ENCODE measurements around the gene NOP56.

NOP56 gene

GRCh38 chr20:2651772-2652723 is at the start of gene NOP56:
NOP56 (plus strand) TSS chr20:2652632; CDS start chr20:2652661, 29 bp downstream.
- peak; percentile 96 for DNase-seq

GRCh38 chr20:2602746-2603145 is 49.7 kb upstream of the NOP56 start:
- DNase-seq: no peak

- no peak for DNase-seq
Measured at GRCh38 chr20:2603816-2604505, 48.5 kb upstream of the NOP56 start.

GRCh38 chr20:2604506-2604835 is 48.0 kb upstream of the NOP56 start:
- DNase-seq: no peak

- DNase-seq: no peak
Measured at GRCh38 chr20:2606507-2607006, 45.9 kb upstream of the NOP56 start.

GRCh38 chr20:2610326-2610725 is 42.1 kb upstream of the NOP56 start:
- no peak for DNase-seq

- DNase-seq: no peak
Measured at GRCh38 chr20:2610941-2611720, 41.3 kb upstream of the NOP56 start.

- no peak for DNase-seq
Measured at GRCh38 chr20:2612073-2612472, 40.4 kb upstream of the NOP56 start.

GRCh38 chr20:2616634-2617033 is 35.8 kb upstream of the NOP56 start:
- no peak for DNase-seq

GRCh38 chr20:2617099-2617714 is 35.2 kb upstream of the NOP56 start:
- no peak for DNase-seq

- DNase-seq: no peak
Measured at GRCh38 chr20:2618815-2619214, 33.6 kb upstream of the NOP56 start.

GRCh38 chr20:2619337-2619736 is 33.1 kb upstream of the NOP56 start:
- DNase-seq: no peak

GRCh38 chr20:2619961-2620595 is 32.4 kb upstream of the NOP56 start:
- DNase-seq: no peak

- DNase-seq: no peak
Measured at GRCh38 chr20:2624190-2624589, 28.2 kb upstream of the NOP56 start.

GRCh38 chr20:2625062-2625461 is 27.4 kb upstream of the NOP56 start:
- DNase-seq: no peak

GRCh38 chr20:2626853-2627541 is 25.4 kb upstream of the NOP56 start:
- DNase-seq: no peak

- no peak for DNase-seq
Measured at GRCh38 chr20:2631228-2631627, 21.2 kb upstream of the NOP56 start.

GRCh38 chr20:2633381-2633780 is 19.1 kb upstream of the NOP56 start:
- no peak for DNase-seq

GRCh38 chr20:2637246-2637645 is 15.2 kb upstream of the NOP56 start:
- DNase-seq: no peak

GRCh38 chr20:2640260-2640659 is 12.2 kb upstream of the NOP56 start:
- no peak for DNase-seq

- DNase-seq: no peak
Measured at GRCh38 chr20:2640899-2641298, 11.5 kb upstream of the NOP56 start.

- DNase-seq: no peak
Measured at GRCh38 chr20:2643708-2644107, 8.7 kb upstream of the NOP56 start.
